IMR-90 (cell line): ENCODE results near the gene SLC5A10. TPM values are rescaled to one million over a fixed set of nuclear protein-coding genes. Genes with fewer than 3 reads are reported as not detected.

Experiments used
- ATAC-seq: fragments of 200-7000 bp; cut with Tn5 transposase; 2 replicates; pipeline ENCODE4 v1.9.1; 2020; ENCODE audit warnings: low read depth, mild to moderate bottlenecking, moderate library complexity
- BruUV-seq: library from RNA; stranded (reverse); fragments of 400-500 nt; replicated peaks from 2 replicates; lab custom pipeline; 2021; lab: Mats Ljungman, UMichigan
- CTCF ChIA-PET: fragments of 300-600 bp; formaldehyde crosslinking; extraction: SDS; loops from one replicate; lab custom pipeline; 2021; ENCODE audit warnings: antibody characterized with exemption; lab: Yijun Ruan, JAX
- POLR2A ChIA-PET: fragments of 300-600 bp; sonication (Branson Sonifier 250); formaldehyde crosslinking; loops from one replicate; lab custom pipeline; 2022; ENCODE audit warnings: antibody characterized with exemption; ENCODE audit not compliant: unreplicated experiment; lab: Charles Lee
- DNase-seq: peaks from one replicate; pipeline ENCODE4 v3.0.0; 2013
- H2AFZ ChIP-seq: replicated peaks from 2 replicates; pipeline ENCODE3; 2013; ENCODE audit warnings: low read length, mild to moderate bottlenecking; ENCODE audit not compliant: poor library complexity
- H2AK5ac ChIP-seq: 2 replicates; pipeline ENCODE4 v1.6.1; 2013; ENCODE audit warnings: low read depth, low read length, inconsistent platforms
- H2AK9ac ChIP-seq: replicated peaks from 2 replicates; pipeline ENCODE3; 2013; ENCODE audit warnings: mild to moderate bottlenecking, low read depth, low read length, moderate library complexity; ENCODE audit not compliant: poor library complexity
- H2BK120ac ChIP-seq: 2 replicates; pipeline ENCODE4 v1.6.1; 2013; ENCODE audit warnings: low read depth, low read length, inconsistent platforms
- H2BK15ac ChIP-seq: 3 replicates; pipeline ENCODE4 v1.6.1; 2013; ENCODE audit warnings: low read depth, low read length, inconsistent platforms
- H2BK20ac ChIP-seq: 2 replicates; pipeline ENCODE4 v1.6.1; 2013; ENCODE audit warnings: low read depth, mild to moderate bottlenecking, inconsistent platforms, low read length, moderate library complexity
- H2BK5ac ChIP-seq: 2 replicates; pipeline ENCODE4 v1.6.1; 2013; ENCODE audit warnings: mild to moderate bottlenecking, low read depth, low read length, inconsistent platforms; ENCODE audit not compliant: poor library complexity, severe bottlenecking
- H3K14ac ChIP-seq: replicated peaks from 2 replicates; pipeline ENCODE4 v1.6.1; 2013; ENCODE audit warnings: low read depth, low read length, inconsistent platforms
- H3K18ac ChIP-seq: 2 replicates; pipeline ENCODE4 v1.6.1; 2013; ENCODE audit warnings: low read depth, low read length, control low read depth
- H3K23ac ChIP-seq: 2 replicates; pipeline ENCODE4 v1.6.1; 2013; ENCODE audit warnings: low read depth, low read length, inconsistent platforms
- H3K27ac ChIP-seq: 2 replicates; pipeline ENCODE4 v1.5.1; 2013; ENCODE audit warnings: mild to moderate bottlenecking, control low read depth, low read length; ENCODE audit not compliant: insufficient read depth
- H3K27me3 ChIP-seq: 2 replicates; pipeline ENCODE4 v1.6.1; 2013; ENCODE audit warnings: low read length; ENCODE audit not compliant: control insufficient read depth, insufficient read depth
- H3K36me3 ChIP-seq: 2 replicates; pipeline ENCODE4 v1.6.1; 2013; ENCODE audit warnings: low read length, mixed read lengths; ENCODE audit not compliant: control insufficient read depth, insufficient read depth
- H3K4ac ChIP-seq: 2 replicates; pipeline ENCODE4 v1.6.1; 2013; ENCODE audit warnings: low read depth, low read length, inconsistent platforms
- H3K4me1 ChIP-seq: 2 replicates; pipeline ENCODE4 v1.6.1; 2013; ENCODE audit warnings: low read length, mixed read lengths; ENCODE audit not compliant: control insufficient read depth, insufficient read depth
- H3K4me2 ChIP-seq: 2 replicates; pipeline ENCODE4 v1.6.1; 2013; ENCODE audit warnings: low read depth, mild to moderate bottlenecking, control low read depth, low read length, moderate library complexity
- H3K4me3 ChIP-seq: 2 replicates; pipeline ENCODE4 v1.5.1; 2013; ENCODE audit warnings: low read depth, mild to moderate bottlenecking, control low read depth, low read length, moderate library complexity; ENCODE audit not compliant: insufficient read depth
- H3K56ac ChIP-seq: 2 replicates; pipeline ENCODE4 v1.6.1; 2013; ENCODE audit warnings: low read length, inconsistent platforms; ENCODE audit not compliant: insufficient read depth; ENCODE audit errors: extremely low read depth
- H3K79me1 ChIP-seq, 2 experiments: 2 replicates each; pipeline ENCODE4 v1.6.1; 2013; ENCODE audit warnings: low read length in 2 of 2, inconsistent platforms in 1 of 2, low read depth in 1 of 2
- H3K9ac ChIP-seq: 2 replicates; pipeline ENCODE4 v1.6.1; 2013; ENCODE audit warnings: low read depth, low read length, control low read depth
- H3K9me1 ChIP-seq: 2 replicates; pipeline ENCODE4 v1.6.1; 2013; ENCODE audit warnings: low read length, inconsistent platforms; ENCODE audit not compliant: insufficient read depth
- H3K9me3 ChIP-seq: 2 replicates; pipeline ENCODE4 v1.6.1; 2013; ENCODE audit warnings: low read length; ENCODE audit not compliant: control insufficient read depth, insufficient read depth
- H4K20me1 ChIP-seq: 2 replicates; pipeline ENCODE4 v1.6.1; 2013; ENCODE audit warnings: low read length, inconsistent platforms; ENCODE audit not compliant: insufficient read depth
- H4K5ac ChIP-seq: 2 replicates; pipeline ENCODE4 v1.6.1; 2013; ENCODE audit warnings: mild to moderate bottlenecking, low read depth, low read length, control low read depth
- H4K8ac ChIP-seq, 2 experiments: 2 replicates each; pipeline ENCODE4 v1.6.1; 2013; ENCODE audit warnings: low read depth in 2 of 2, low read length in 2 of 2, control low read depth in 1 of 2, inconsistent platforms in 1 of 2
- H4K91ac ChIP-seq: 2 replicates; pipeline ENCODE4 v1.6.1; 2013; ENCODE audit warnings: low read depth, low read length, inconsistent platforms; ENCODE audit not compliant: insufficient read depth
- CEBPB ChIP-seq: IDR thresholded peaks from 2 replicates; pipeline ENCODE4 v1.6.1; 2012; ENCODE audit warnings: low read depth, low read length, improper control_type of control experiment
- CHD1 ChIP-seq: IDR thresholded peaks from 2 replicates; pipeline ENCODE4 v1.6.1; 2012; ENCODE audit warnings: low read depth, low read length, improper control_type of control experiment
- ELK1 ChIP-seq: fragments of 150-350 bp; IDR thresholded peaks from 2 replicates; pipeline ENCODE4 v1.6.1; 2016; ENCODE audit warnings: low read depth, mild to moderate bottlenecking, low read length, moderate library complexity, borderline replicate concordance
- FOS ChIP-seq: fragments of 150-350 bp; IDR thresholded peaks from 2 replicates; pipeline ENCODE4 v1.6.1; 2016; ENCODE audit warnings: low read depth, low read length
- MAFK ChIP-seq: IDR thresholded peaks from 2 replicates; pipeline ENCODE4 v1.6.1; 2012; ENCODE audit warnings: low read depth, low read length, improper control_type of control experiment
- NFE2L2 ChIP-seq: fragments of 150-350 bp; IDR thresholded peaks from 2 replicates; pipeline ENCODE4 v1.6.1; 2016; ENCODE audit warnings: low read depth, mild to moderate bottlenecking, low read length
- POLR2A ChIP-seq: IDR thresholded peaks from 2 replicates; pipeline ENCODE4 v1.6.1; 2012; ENCODE audit warnings: mild to moderate bottlenecking, low read depth, low read length
- RCOR1 ChIP-seq: IDR thresholded peaks from 2 replicates; pipeline ENCODE4 v1.6.1; 2012; ENCODE audit warnings: mild to moderate bottlenecking, low read length, improper control_type of control experiment; ENCODE audit not compliant: insufficient replicate concordance
- USF2 ChIP-seq: fragments of 150-350 bp; IDR thresholded peaks from 2 replicates; pipeline ENCODE4 v1.6.1; 2017; ENCODE audit warnings: mild to moderate bottlenecking, antibody characterized with exemption, low read length, low read depth
- WGBS, 2 experiments: methylation state at CpG; one replicate each; pipeline versions ENCODE4 v1.1.5 to v1.1.7; 2013; ENCODE audit warnings: missing lambda C conversion rate in 2 of 2; ENCODE audit not compliant: insufficient read length in 1 of 2; ENCODE audit errors: extremely low coverage in 2 of 2; 5-methylcytosine and 5-hydroxymethylcytosine counted together
- dilution Hi-C: fragments of 300-500 bp; cut with HindIII; formaldehyde crosslinking; loops from one replicate; pipeline ENCODE4 v1.14.3; 2018; ENCODE audit warnings: low sequenced_read_pairs; ENCODE audit not compliant: unreplicated experiment
- in situ Hi-C: fragments of 300-500 bp; cut with MboI; formaldehyde crosslinking; loops from 3 replicates; pipeline ENCODE4 v1.14.3; 2019; ENCODE audit warnings: low sequenced_read_pairs, inconsistent platforms, mixed read lengths
- intact Hi-C: fragments of 100-400 bp; cut with micrococcal nuclease; formaldehyde crosslinking; loops from 2 replicates; pipeline ENCODE4 v1.10.0; 2022
- polyA plus RNA-seq, 3 experiments: library from polyadenylated mRNA; depleted of rRNA; stranded (reverse); fragments of >200 nt; gene quantifications; 2 replicates each; pipeline ENCODE4 v1.2.3, GENCODE V29; 2012; ENCODE audit warnings: low replicate concordance in 1 of 3
- total RNA-seq: library from RNA; depleted of rRNA; stranded (reverse); fragments of >200 nt; gene quantifications from 2 replicates; pipeline ENCODE4 v1.2.3, GENCODE V29; 2012

The SLC5A10 gene
- total and polyA plus RNA-seq, 2 of the 4 experiments (the other 2 are of a cell fraction): not detected

DNA sequence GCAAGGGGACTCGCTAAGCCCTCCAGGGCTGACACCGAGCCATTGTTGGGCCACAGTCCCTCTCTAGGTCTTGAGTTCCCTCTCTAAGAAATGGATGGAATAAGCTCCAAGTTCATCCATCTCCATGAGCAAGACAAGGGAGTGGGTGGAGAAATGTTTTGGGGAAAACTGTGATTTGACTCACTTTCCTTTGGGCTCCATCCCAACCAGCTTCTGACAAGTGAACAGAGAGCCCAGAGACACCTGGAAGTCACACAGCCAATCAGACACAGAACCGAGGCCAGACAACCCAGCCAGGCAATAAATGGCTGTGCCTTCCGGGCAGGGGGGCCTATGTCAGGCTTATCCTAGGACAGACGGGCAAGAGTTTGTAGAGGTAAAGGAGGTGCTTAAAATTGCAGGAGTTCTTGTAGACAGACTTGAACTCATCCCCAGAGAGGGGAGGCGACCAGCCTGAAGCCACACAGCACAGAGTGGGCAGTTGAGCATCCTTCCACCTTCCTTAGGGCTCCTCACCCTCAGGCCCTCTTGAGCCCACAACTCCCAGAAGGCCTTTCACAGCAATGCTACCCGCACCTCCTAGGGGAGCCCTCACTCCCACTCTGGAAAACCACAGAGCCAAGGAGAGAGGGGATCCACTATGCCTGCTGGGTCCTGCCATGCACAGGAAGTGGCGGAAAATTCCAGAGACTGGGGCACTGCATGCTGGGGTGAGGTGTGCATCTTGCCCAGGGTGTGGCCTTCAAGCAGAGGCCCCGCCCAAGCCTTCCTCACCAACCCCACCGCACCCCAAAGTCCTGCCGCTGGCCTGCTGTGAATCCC, 62.1 kb downstream of the SLC5A10 start:
- ChIA-PET CTCF (no interaction called here), POLR2A (no interaction called here)
- no peak for TF ChIP-seq NFE2L2
- TF ChIP-seq MAFK: no peak
- no peak for TF ChIP-seq RCOR1
- no peak for TF ChIP-seq ELK1
- no peak for TF ChIP-seq CHD1
- no peak for TF ChIP-seq FOS
- no peak for TF ChIP-seq USF2
- TF ChIP-seq CEBPB: no peak
- no peak for TF ChIP-seq POLR2A
- Histone ChIP-seq H2BK120ac (no peak overlapping the region), H2AFZ (no peak overlapping the region), H2AK9ac (no peak overlapping the region), H3K27me3 (no peaks in the 10 kb centered on the region; the same call in 1 of the 2 replicates), H3K4me3 (no peak overlapping the region), H2BK5ac (no peak overlapping the region), H4K8ac (no peak overlapping the region), H3K79me1 (no peaks in the 10 kb centered on the region; a peak in 1 of 4 replicates), H3K23ac (no peak overlapping the region), H2BK15ac (no peak overlapping the region), H4K20me1 (no peaks in the 10 kb centered on the region), H3K9me1 (peaks cover 11% of the 10 kb centered on the region), H3K4me2 (no peak overlapping the region), H2BK20ac (no peak overlapping the region), H3K4me1 (peaks cover 5% of the 10 kb centered on the region), H3K18ac (no peak overlapping the region), H2AK5ac (no peak overlapping the region), H3K56ac (no peak overlapping the region), H3K9ac (no peak overlapping the region), H4K91ac (no peak overlapping the region), H4K5ac (no peak overlapping the region), H3K14ac (no peak overlapping the region), H3K9me3 (no peaks in the 10 kb centered on the region), H3K4ac (no peak overlapping the region), H3K36me3 (no peaks in the 10 kb centered on the region), H3K27ac (no peak overlapping the region)
- no TSS peak for BruUV-seq
- dilution Hi-C loops: no loop called here
- 73% methylated on average over 5 of the region's 11 CpGs; no CpG with 5 or more reads in 1 of the 2 experiments for WGBS, 2 experiments
- ATAC-seq (no peak), DNase-seq (no peak)
- intact Hi-C loops: no loop called here
- in situ Hi-C loops: no loop called here
